Breast epithelium (tissue), 4 donors: ENCODE results near the gene SMARCC2. TPM values are rescaled to one million over a fixed set of nuclear protein-coding genes. Genes with fewer than 3 reads are reported as not detected.

ENCODE experiments used
- DNase-seq, 2 donors: peaks; one replicate each; pipeline ENCODE4 v3.0.0-alpha.2; 2019; ENCODE audit warnings: low spot score in 2 of 2
- H3K27ac ChIP-seq, 2 donors: fragments of 200-600 bp; sonication (generic) in 1 of 2; one replicate each; pipeline ENCODE4 v1.5.1; 2016 to 2019; ENCODE audit warnings: mild to moderate bottlenecking in 1 of 2
- H3K27me3 ChIP-seq, 2 donors: fragments of 200-600 bp; sonication (generic) in 1 of 2; one replicate each; pipeline versions ENCODE4 v1.5.1 to v1.6.0; 2017 to 2019; ENCODE audit warnings: control low read depth in 1 of 2, mild to moderate bottlenecking in 1 of 2
- H3K36me3 ChIP-seq: fragments of 200-600 bp; one replicate; pipeline ENCODE4 v1.5.1; 2019
- H3K4me1 ChIP-seq, 2 donors: fragments of 200-600 bp; sonication (generic); one replicate each; pipeline ENCODE4 v1.5.1; 2016 to 2019; ENCODE audit warnings: control low read depth in 1 of 2
- H3K4me3 ChIP-seq, 3 donors: fragments of 200-600 bp; sonication (generic); 1 replicate in 2 of 3; 2 replicates in 1 of 3; pipeline ENCODE4 v1.5.1; 2016 to 2019; ENCODE audit warnings: mild to moderate bottlenecking in 3 of 3, moderate library complexity in 2 of 3
- H3K9me3 ChIP-seq, 2 donors: fragments of 200-600 bp; sonication (generic) in 1 of 2; one replicate each; pipeline ENCODE4 v1.5.1; 2016 to 2019; ENCODE audit warnings: control low read depth in 1 of 2
- CTCF ChIP-seq, 3 donors: fragments of 450-650 bp; IDR thresholded peaks; one replicate each; pipeline ENCODE4 v1.5.1; 2016 to 2017; ENCODE audit warnings: antibody characterized with exemption in 3 of 3, mild to moderate bottlenecking in 3 of 3, moderate library complexity in 3 of 3
- POLR2A ChIP-seq: fragments of 450-650 bp; IDR thresholded peaks from one replicate; pipeline ENCODE4 v1.6.1; 2016; ENCODE audit warnings: antibody characterized with exemption, mild to moderate bottlenecking, moderate library complexity
- POLR2AphosphoS5 ChIP-seq, 3 donors: sonication (generic); formaldehyde crosslinking; IDR thresholded peaks; one replicate each; pipeline ENCODE4 v1.6.1; 2017; ENCODE audit warnings: antibody characterized with exemption in 3 of 3
- intact Hi-C: fragments of 100-400 bp; cut with DNase I; formaldehyde crosslinking; loops from one replicate; pipeline ENCODE4 v1.15.1; 2023; ENCODE audit warnings: low total_unique reads
- total RNA-seq, 3 donors: library from RNA; depleted of rRNA; stranded (reverse); fragments of >200 nt; gene quantifications; one replicate each; pipeline ENCODE4 v1.1.0, GENCODE V29; 2016

The SMARCC2 gene
- total RNA-seq, 3 donors from 2014 or later = 105 to 114 (median 106) TPM

GRCh38 chr12:56143870-56144269 lies 45.4 kb downstream of the SMARCC2 start:
- peaks cover 9% of the 10 kb centered on the region for H3K36me3 ChIP-seq
- intact Hi-C loops = no loop called here
- peak overlapping the region; percentile 45 to 72 for H3K27ac ChIP-seq
- no peak for DNase-seq
- no peaks in the 10 kb centered on the region for H3K27me3 ChIP-seq
- H3K4me1 ChIP-seq = no peaks in the 10 kb centered on the region
- no peak for TF ChIP-seq POLR2A
- TF ChIP-seq POLR2AphosphoS5 (IDR thresholded peaks at IDR 0.05) = peak in 1 of 3 donors; percentile 47
- H3K9me3 ChIP-seq = no peaks in the 10 kb centered on the region
- no peak overlapping the region for H3K4me3 ChIP-seq

GRCh38 chr12:56143217-56143616 lies 46.1 kb downstream of the SMARCC2 start:
- H3K9me3 ChIP-seq = no peaks in the 10 kb centered on the region
- H3K27me3 ChIP-seq = no peaks in the 10 kb centered on the region
- no peak for TF ChIP-seq POLR2A
- TF ChIP-seq POLR2AphosphoS5 (IDR thresholded peaks at IDR 0.05) = no peak
- TF ChIP-seq CTCF (IDR thresholded peaks at IDR 0.05) = no peak
- no peak overlapping the region for H3K4me3 ChIP-seq
- DNase-seq = no peak
- peak overlapping the region; percentile 45 to 72 for H3K27ac ChIP-seq
- no peaks in the 10 kb centered on the region for H3K4me1 ChIP-seq
- H3K36me3 ChIP-seq = peaks cover 9% of the 10 kb centered on the region
- intact Hi-C loops = no loop called here

GRCh38 chr12:56141946-56142784 lies 47.1 kb downstream of the SMARCC2 start:
- TF ChIP-seq POLR2AphosphoS5 (IDR thresholded peaks at IDR 0.05) (no peak), CTCF (IDR thresholded peaks at IDR 0.05) (no peak), POLR2A (no peak)
- DNase-seq = no peak
- Histone ChIP-seq H3K4me1 (no peaks in the 10 kb centered on the region), H3K27ac (peak overlapping the region in 1 of 2 donors; percentile 45), H3K9me3 (no peaks in the 10 kb centered on the region), H3K27me3 (no peaks in the 10 kb centered on the region), H3K36me3 (peaks cover 9% of the 10 kb centered on the region), H3K4me3 (no peak overlapping the region)
- intact Hi-C loops = no loop called here

GRCh38 chr12:56137853-56138571 lies 51.3 kb downstream of the SMARCC2 start:
- Histone ChIP-seq H3K9me3 (no peaks in the 10 kb centered on the region), H3K4me3 (no peak overlapping the region), H3K27me3 (no peaks in the 10 kb centered on the region), H3K36me3 (no peaks in the 10 kb centered on the region), H3K27ac (no peak overlapping the region), H3K4me1 (no peaks in the 10 kb centered on the region)
- intact Hi-C loops = no loop called here
- TF ChIP-seq POLR2A (no peak), POLR2AphosphoS5 (IDR thresholded peaks at IDR 0.05) (no peak), CTCF (IDR thresholded peaks at IDR 0.05) (no peak)
- no peak for DNase-seq

GRCh38 chr12:56134897-56135296 lies 54.4 kb downstream of the SMARCC2 start:
- Histone ChIP-seq H3K4me3 (no peak overlapping the region), H3K27me3 (no peaks in the 10 kb centered on the region), H3K9me3 (no peaks in the 10 kb centered on the region), H3K36me3 (peaks cover 5% of the 10 kb centered on the region), H3K4me1 (no peaks in the 10 kb centered on the region), H3K27ac (no peak overlapping the region)
- TF ChIP-seq POLR2A (no peak), CTCF (IDR thresholded peaks at IDR 0.05) (no peak), POLR2AphosphoS5 (IDR thresholded peaks at IDR 0.05) (no peak)
- no peak for DNase-seq
- intact Hi-C loops = no loop called here
